Activated T-helper 17 cell treated with anti-CD3 and anti-CD28 coated beads, Interleukin-2, amount 50 U/mL, for 72 hours (primary cell): ENCODE results near the gene SART1. TPM values are rescaled to one million over a fixed set of nuclear protein-coding genes. Genes with fewer than 3 reads are reported as not detected.

Source experiments
- ATAC-seq: fragments of 150-1000 bp; cut with Tn5 transposase; replicated peaks from 2 replicates; pipeline ENCODE4 v1.10.0; 2021; ENCODE audit warnings: mild to moderate bottlenecking, moderate library complexity
- H3K27ac Mint-ChIP-seq: one replicate; pipeline ENCODE4 v1.8.0; 2022; ENCODE audit warnings: mixed read lengths
- H3K27me3 Mint-ChIP-seq: one replicate; pipeline ENCODE4 v1.8.0; 2022; ENCODE audit warnings: mixed read lengths
- H3K36me3 Mint-ChIP-seq: one replicate; pipeline ENCODE4 v1.8.0; 2022; ENCODE audit warnings: low read depth, mild to moderate bottlenecking, mixed read lengths
- H3K4me1 Mint-ChIP-seq: one replicate; pipeline ENCODE4 v1.8.0; 2022; ENCODE audit warnings: mixed read lengths
- H3K4me3 Mint-ChIP-seq: one replicate; pipeline ENCODE4 v1.8.0; 2022; ENCODE audit warnings: mild to moderate bottlenecking, mixed read lengths
- H3K9me3 Mint-ChIP-seq: one replicate; pipeline ENCODE4 v1.8.0; 2022; ENCODE audit warnings: mixed read lengths
- total RNA-seq, 2 donors: library from RNA; stranded (reverse); gene quantifications; one replicate each; pipeline ENCODE4 v1.2.3, GENCODE V29; 2022

Gene SART1, protein sequence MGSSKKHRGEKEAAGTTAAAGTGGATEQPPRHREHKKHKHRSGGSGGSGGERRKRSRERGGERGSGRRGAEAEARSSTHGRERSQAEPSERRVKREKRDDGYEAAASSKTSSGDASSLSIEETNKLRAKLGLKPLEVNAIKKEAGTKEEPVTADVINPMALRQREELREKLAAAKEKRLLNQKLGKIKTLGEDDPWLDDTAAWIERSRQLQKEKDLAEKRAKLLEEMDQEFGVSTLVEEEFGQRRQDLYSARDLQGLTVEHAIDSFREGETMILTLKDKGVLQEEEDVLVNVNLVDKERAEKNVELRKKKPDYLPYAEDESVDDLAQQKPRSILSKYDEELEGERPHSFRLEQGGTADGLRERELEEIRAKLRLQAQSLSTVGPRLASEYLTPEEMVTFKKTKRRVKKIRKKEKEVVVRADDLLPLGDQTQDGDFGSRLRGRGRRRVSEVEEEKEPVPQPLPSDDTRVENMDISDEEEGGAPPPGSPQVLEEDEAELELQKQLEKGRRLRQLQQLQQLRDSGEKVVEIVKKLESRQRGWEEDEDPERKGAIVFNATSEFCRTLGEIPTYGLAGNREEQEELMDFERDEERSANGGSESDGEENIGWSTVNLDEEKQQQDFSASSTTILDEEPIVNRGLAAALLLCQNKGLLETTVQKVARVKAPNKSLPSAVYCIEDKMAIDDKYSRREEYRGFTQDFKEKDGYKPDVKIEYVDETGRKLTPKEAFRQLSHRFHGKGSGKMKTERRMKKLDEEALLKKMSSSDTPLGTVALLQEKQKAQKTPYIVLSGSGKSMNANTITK
- total RNA-seq: 10 to 100 TPM; 44.7 to 51.3 TPM

DNA sequence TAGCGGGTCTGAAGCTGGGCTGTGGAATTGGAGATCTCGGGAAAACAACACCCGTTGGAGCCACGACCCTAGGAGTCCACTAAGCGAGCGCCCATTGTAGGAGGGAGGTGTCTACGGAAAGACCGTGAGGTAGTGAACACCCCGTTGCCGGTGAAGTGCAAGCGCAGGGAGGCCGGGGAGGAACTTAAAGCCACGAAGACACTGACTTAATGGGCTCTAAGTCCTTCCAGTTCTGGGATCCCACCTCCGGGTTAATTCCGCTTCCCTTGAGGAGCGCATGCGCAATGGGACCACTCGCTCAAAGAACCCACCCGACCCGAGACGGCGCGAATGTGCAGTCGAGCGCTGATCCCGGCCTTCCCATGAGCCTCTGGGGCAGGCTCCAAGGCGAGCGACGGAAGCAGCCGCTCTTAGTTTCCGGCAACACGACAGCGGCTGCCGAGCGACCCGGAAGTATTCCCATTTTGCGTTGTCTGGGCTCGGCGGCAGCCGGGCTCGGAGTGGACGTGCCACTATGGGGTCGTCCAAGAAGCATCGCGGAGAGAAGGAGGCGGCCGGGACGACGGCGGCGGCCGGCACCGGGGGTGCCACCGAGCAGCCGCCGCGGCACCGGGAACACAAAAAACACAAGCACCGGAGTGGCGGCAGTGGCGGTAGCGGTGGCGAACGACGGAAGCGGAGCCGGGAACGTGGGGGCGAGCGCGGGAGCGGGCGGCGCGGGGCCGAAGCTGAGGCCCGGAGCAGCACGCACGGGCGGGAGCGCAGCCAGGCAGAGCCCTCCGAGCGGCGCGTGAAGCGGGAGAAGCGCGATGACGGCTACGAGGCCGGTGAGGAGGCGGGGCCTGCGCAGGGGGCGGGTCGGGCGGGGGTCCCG is at the start of gene SART1:
Gene SART1, plus strand, starts transcription at position 468 of the 874 bp plus-strand sequence. Its CDS starts 47 bp downstream, at position 515.
- Mint-ChIP-seq H3K9me3 (no peaks in the 10 kb centered on the region), H3K27ac (peak within 1 kb of the TSS; percentile 90), H3K27me3 (no peaks in the 10 kb centered on the region), H3K36me3 (peaks cover 50% of the 10 kb centered on the region), H3K4me3 (peak within 1 kb of the TSS; percentile 94), H3K4me1 (peaks cover 17% of the 10 kb centered on the region)
- peak; percentile 93 for ATAC-seq

DNA sequence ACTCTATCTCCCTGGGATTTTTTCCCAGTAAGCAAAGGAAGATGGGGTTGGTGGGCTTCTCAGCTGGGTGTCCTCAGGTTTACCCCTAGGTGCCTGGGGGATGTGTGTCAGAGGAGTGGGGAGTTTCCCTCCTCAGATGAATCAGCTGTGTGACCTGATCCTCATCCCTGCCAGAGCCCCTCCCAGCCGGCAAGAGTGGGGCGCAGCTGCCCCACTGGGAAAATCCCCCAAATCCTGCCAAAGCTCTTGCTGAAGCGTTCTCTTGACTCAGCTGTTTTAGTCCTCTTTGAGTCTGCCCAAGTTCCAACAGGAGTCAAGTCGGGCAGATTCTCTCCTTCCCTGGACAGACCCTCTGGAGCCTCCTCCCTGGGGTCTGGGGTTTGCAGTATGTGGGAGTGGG is 48.7 kb upstream of the SART1 start:
- Mint-ChIP-seq H3K9me3 (no peaks in the 10 kb centered on the region), H3K27ac (no peak overlapping the region), H3K36me3 (peaks cover 9% of the 10 kb centered on the region), H3K4me3 (no peak overlapping the region), H3K4me1 (peaks cover 14% of the 10 kb centered on the region), H3K27me3 (no peaks in the 10 kb centered on the region)
- peak; percentile 82 for ATAC-seq

DNA sequence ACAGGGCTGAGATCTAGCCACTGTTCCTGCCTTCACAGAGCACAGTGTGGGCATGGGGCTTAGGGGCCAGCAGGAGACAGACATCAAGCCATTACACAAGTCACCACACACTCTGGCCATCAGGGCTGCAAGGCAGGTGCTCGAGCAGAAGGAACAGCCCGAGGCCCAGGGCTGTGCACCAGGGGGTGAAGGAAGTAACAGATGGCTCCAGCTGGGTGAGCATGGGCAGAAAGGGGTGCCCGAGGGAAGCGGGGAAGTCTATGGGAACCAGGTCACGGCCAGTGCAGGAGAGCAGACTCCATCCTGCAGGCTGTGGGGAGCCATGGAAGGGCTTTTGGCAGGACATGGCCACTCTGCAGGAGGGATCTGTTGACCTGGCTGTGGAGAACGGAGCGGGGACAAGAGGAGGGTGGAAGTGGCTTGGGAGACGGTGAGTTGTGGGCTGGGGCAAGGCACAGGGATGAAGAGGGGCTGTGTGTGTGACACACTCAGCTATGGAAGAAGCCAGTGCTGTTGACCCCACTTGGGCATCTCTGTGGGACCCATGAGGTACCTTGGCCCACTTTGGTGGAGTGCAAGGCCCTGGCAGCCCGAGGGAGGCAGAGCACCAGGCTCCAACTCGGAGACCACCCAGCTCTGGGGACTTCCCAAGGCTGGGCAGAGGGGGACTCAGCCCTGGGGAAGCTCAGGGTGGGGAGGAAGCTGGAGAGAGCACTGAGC is 46.3 kb upstream of the SART1 start:
- Mint-ChIP-seq H3K4me1 (peaks cover 14% of the 10 kb centered on the region), H3K4me3 (no peak overlapping the region), H3K27ac (peak overlapping the region; percentile 48), H3K36me3 (peaks cover 16% of the 10 kb centered on the region), H3K27me3 (no peaks in the 10 kb centered on the region), H3K9me3 (no peaks in the 10 kb centered on the region)
- ATAC-seq: no peak

DNA sequence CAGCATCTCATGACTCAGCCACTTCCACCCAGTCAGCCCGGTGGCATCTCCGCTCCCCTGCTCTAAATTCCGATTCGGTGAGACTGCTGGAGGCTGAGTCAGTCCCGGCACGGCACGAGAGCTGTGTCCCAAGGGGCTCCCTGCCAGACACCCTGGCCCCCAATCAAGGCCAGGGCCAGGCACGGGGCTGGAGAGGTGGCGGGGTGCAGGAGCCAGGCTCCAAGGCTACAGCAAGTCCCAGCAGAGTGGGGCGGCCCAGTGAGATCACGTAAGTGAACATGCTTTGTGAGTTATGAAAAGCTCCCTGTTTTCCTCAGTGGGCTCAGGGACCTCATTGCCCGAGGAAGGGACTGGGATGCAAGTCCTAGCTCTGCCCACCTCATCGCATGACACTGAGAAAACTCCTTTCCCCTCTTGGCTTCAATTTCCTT is 45.7 kb upstream of the SART1 start:
- no peaks in the 10 kb centered on the region for H3K27me3 Mint-ChIP-seq

DNA sequence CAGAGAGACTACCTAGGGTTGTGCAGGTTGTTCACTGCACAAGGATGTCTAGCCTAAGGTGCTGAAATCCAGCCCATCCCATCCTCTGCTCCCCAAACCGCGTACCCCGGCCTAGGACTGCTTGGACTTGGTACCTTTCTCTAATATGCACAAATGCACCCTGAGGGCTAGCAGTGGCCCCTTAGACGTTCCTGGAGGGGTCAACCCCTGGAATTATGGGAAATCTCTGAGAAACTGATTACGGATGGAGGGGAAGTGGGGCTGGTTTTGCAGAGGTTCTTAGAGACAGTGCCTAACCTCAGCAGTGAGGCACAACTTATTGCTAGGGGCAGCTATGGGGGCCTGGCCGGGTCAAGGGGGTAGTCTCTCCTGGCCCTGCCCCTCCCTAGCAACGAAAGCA is 45.1 kb upstream of the SART1 start:
- peaks cover 18% of the 10 kb centered on the region for H3K36me3 Mint-ChIP-seq
- no peak for ATAC-seq
- H3K9me3 Mint-ChIP-seq: no peaks in the 10 kb centered on the region
- no peaks in the 10 kb centered on the region for H3K27me3 Mint-ChIP-seq
- H3K4me3 Mint-ChIP-seq: peak overlapping the region; percentile 86
- peaks cover 14% of the 10 kb centered on the region for H3K4me1 Mint-ChIP-seq
- peak overlapping the region; percentile 79 for H3K27ac Mint-ChIP-seq

More for the DNA sequence above, 45.7 kb upstream of the SART1 start:
- peaks cover 18% of the 10 kb centered on the region for H3K36me3 Mint-ChIP-seq
- ATAC-seq: no peak
- peaks cover 14% of the 10 kb centered on the region for H3K4me1 Mint-ChIP-seq
- no peaks in the 10 kb centered on the region for H3K9me3 Mint-ChIP-seq
- no peak overlapping the region for H3K4me3 Mint-ChIP-seq
- no peak overlapping the region for H3K27ac Mint-ChIP-seq

DNA sequence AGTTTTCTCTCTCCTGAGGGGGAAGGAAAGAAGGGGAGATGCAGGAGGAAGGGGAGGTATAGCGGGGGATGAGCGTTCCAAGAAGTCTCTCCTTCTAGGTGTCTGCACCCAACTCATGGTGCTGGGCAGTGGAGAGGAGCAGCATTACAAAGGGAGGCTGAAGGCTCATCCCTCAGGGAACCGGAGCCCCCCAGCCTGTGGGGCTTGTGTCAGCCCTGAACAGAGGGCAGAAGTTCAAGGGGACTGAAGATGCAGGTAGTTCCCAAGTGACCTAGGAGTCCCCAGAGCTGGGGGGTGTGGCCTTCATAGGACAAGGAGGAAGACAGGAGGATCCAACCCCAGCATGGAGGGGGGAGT is 44.5 kb upstream of the SART1 start:
- H3K9me3 Mint-ChIP-seq: no peaks in the 10 kb centered on the region
- peaks cover 14% of the 10 kb centered on the region for H3K4me1 Mint-ChIP-seq
- ATAC-seq: no peak
- H3K36me3 Mint-ChIP-seq: peaks cover 24% of the 10 kb centered on the region
- peak overlapping the region; percentile 79 for H3K27ac Mint-ChIP-seq
- no peaks in the 10 kb centered on the region for H3K27me3 Mint-ChIP-seq
- peak overlapping the region; percentile 86 for H3K4me3 Mint-ChIP-seq

DNA sequence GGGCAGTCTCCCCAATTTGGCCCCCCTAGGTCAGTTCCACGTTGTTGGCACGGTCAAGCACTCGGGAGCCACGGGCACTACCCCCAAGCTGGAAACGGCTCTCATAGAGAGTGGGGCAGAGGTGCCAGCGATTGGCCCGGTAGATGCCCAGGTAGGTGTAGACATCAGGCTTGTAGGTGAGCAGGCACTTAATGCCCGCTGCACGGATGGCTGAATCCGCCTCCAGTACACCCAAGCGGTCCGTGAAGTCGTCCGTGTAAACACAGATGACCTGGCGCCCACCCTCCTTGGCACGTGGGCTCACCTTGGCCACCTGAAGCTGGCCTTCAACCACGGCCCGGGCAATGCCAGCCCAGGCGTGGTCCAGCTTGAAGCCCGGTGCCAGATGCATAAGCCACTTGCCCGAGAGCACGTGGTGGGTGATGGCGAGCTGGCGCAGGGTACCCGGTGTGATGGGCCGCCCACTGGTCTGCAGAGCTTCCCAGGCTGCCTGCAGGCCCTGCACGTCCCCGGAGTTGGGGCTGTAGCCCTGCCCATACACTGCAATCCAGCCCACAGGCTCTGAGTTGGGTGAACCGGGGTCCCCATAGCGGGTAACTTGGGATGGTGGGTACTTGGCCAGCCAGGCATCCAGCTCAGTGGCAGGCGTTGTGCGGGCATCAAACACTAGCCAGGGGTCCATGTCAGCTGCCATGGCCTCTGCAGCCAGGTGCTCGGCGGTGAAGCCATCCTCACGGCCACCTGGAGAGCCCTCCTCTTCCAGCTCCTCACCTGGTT is 43.9 kb upstream of the SART1 start:
- Mint-ChIP-seq H3K4me1 (peaks cover 14% of the 10 kb centered on the region), H3K36me3 (peaks cover 30% of the 10 kb centered on the region), H3K4me3 (peak overlapping the region; percentile 86), H3K9me3 (no peaks in the 10 kb centered on the region), H3K27ac (peak overlapping the region; percentile 89), H3K27me3 (no peaks in the 10 kb centered on the region)
- no peak for ATAC-seq

DNA sequence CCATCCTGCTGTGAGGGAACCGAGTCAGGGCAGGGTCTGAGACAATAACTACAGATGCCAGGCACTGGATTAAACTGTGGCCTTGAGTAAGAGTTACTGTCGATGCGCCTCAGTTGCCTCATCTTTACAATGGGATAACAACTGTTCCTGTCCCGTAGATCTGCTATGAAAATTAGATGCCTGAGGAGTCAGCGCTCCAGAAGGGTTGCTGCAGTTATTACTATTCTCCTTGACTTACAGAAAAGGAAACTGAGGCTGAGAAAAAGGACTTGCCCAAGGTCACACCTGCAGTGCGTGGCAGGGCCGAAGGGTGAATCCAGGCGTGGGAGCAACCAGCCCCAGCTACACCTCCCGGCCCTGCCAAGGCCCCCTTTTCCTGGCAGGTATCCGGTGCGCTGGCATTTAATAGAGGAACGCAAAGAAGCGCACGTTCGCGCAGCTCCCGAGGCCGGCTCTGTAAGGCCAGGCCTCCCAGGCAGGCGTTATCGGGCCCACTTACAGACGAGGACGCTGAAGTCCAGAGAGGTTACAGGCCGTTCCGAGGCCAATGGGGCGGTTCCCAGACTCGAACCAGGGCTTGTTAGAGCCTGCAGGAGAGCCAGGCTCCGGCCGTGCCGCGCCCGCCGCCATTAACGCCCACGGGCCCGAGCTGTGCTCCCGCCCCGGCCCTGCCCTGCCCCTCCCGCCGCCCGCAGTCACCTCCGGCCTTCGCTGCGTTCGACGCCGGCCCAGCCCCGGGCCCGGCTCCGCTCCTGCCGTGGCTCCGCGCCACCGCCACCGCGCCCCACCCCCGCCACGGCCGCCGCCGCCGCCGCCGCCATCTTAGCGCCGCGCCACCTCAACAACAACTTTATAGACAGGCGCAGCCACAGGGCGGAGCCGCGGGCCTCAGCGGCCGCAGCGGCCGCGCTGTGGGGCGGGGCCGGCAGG is 43.1 kb upstream of the SART1 start, which contains the start of gene C11orf68:
Gene C11orf68, minus strand, starts transcription at position 852 of the 930 bp plus-strand sequence. Its CDS starts 31 bp downstream, at position 821.
- peak within 1 kb of the TSS; percentile 86 for H3K4me3 Mint-ChIP-seq
- no peaks in the 10 kb centered on the region for H3K27me3 Mint-ChIP-seq
- peak within 1 kb of the TSS; percentile 89 for H3K27ac Mint-ChIP-seq
- no peaks in the 10 kb centered on the region for H3K9me3 Mint-ChIP-seq
- H3K36me3 Mint-ChIP-seq: peaks cover 39% of the 10 kb centered on the region
- H3K4me1 Mint-ChIP-seq: peaks cover 14% of the 10 kb centered on the region
- ATAC-seq: peak; percentile 81

DNA sequence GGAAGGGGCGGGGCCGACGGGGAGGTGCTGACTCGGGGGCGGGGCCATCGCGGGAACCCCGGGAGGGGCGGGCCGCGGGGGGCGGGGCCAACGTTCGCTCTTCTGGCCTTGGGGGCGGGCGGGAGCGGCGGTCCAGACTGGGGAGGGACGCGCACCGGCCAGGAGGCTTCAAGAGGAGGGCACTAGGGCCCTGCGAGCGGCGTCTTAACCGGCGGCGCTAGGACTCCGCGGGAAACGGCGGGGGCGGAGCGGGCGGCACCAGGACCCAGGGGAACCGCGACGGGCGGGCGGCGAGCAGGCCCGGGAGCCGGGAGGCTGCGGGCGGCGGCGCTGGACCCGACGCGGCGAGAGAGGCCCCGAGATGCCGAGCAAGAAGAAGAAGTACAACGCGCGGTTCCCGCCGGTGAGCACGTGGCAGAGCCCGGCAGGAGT is 42.4 kb upstream of the SART1 start, which contains the start of gene DRAP1:
Gene DRAP1, plus strand, starts transcription at position 286 of the 432 bp plus-strand sequence. Its CDS starts 76 bp downstream, at position 362.
- no peaks in the 10 kb centered on the region for H3K9me3 Mint-ChIP-seq
- H3K27me3 Mint-ChIP-seq: no peaks in the 10 kb centered on the region
- peak within 1 kb of the TSS; percentile 86 for H3K4me3 Mint-ChIP-seq
- ATAC-seq: peak; percentile 93
- peak within 1 kb of the TSS; percentile 89 for H3K27ac Mint-ChIP-seq
- H3K36me3 Mint-ChIP-seq: peaks cover 41% of the 10 kb centered on the region
- H3K4me1 Mint-ChIP-seq: peaks cover 14% of the 10 kb centered on the region

DNA sequence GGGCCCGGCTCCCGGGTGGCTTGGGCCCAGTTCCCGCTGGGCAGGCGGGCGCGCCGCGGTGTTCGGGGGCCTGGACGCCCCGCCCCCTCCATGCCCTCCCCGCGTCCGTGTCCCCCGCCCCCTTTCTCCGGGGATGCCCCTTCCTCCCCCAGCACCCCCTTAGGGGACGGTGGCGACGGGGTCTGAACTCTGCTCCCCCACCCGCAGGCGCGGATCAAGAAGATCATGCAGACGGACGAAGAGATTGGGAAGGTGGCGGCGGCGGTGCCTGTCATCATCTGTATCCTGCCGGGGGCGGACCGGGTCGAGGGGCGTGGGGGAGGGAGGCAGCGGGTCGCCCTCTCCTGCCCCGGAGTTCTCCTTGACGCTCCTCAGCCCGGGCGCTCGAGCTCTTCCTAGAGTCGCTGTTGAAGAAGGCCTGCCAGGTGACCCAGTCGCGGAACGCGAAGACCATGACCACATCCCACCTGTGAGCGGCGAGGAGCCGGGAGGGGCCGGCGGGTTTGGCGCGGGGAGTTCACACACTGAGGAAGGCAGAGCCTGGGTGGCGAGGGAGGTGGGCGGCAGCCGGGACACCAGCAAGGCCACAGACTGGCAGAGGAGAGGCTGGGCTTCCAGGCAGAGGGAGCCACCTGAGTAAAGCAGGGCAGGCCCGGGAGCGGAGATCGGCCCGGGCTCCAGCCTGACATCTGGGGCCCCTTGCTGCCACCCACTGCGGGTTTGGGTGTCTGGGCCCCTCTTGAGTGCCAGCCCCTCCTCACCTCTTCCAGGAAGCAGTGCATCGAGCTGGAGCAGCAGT is 41.8 kb upstream of the SART1 start:
- Mint-ChIP-seq H3K4me3 (peak overlapping the region; percentile 86), H3K9me3 (no peaks in the 10 kb centered on the region), H3K27ac (peak overlapping the region; percentile 82), H3K36me3 (peaks cover 41% of the 10 kb centered on the region), H3K27me3 (no peaks in the 10 kb centered on the region), H3K4me1 (peaks cover 11% of the 10 kb centered on the region)
- ATAC-seq: peak; percentile 46

DNA sequence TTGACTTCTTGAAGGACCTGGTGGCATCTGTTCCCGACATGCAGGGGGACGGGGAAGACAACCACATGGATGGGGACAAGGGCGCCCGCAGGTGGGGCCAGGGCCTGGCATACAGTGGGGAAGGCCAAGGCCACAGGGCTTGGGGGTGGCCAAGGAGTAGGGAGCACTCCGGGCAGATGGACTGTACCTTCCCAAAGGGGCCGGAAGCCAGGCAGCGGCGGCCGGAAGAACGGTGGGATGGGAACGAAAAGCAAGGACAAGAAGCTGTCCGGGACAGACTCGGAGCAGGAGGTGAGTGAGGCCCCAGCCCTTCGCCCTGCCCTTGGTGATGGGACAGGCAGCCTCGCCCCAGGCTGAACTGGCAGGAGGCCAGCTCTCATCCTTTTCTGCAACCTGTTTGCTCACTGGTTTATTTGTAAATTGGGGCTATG is 41.1 kb upstream of the SART1 start:
- H3K4me3 Mint-ChIP-seq: peak overlapping the region; percentile 86
- no peaks in the 10 kb centered on the region for H3K27me3 Mint-ChIP-seq
- no peak for ATAC-seq
- H3K4me1 Mint-ChIP-seq: peaks cover 7% of the 10 kb centered on the region
- peak overlapping the region; percentile 82 for H3K27ac Mint-ChIP-seq
- H3K9me3 Mint-ChIP-seq: no peaks in the 10 kb centered on the region
- peaks cover 41% of the 10 kb centered on the region for H3K36me3 Mint-ChIP-seq
